DMS114 treated with DMSO at 0.1 percent for 48 hours (cell line): ENCODE measurements around the gene AMBRA1.
"Not testable (repeated sequence)": the region's sequence is repeated elsewhere in the genome, so short reads cannot be mapped to it uniquely, and the experiment has no call there.

ENCODE experiments used
- DNase-seq: peaks from one replicate; lab custom pipeline; 2025; ENCODE audit not compliant: unreplicated experiment; lab: John Stamatoyannopoulos, UW

AMBRA1 gene

GRCh38 chr11:46373787-46374740 is 219.8 kb downstream of the AMBRA1 start:
- DNase-seq: no peak

DNA sequence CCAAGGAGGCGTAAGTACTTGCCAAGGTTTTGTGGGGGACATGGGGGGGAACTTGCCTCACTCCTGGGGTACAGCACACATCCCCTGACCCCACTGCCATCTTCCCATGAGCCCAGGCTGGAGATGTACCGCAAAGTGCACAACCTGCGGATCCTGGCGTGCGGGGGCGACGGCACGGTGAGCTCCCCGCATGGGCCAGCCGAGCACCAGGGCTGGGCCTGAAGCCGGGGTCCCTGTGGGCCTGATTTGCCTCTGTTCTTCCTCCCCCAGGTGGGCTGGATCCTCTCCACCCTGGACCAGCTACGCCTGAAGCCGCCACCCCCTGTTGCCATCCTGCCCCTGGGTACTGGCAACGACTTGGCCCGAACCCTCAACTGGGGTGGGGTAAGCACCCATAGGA is 221.3 kb downstream of the AMBRA1 start:
- not testable (repeated sequence) for DNase-seq

GRCh38 chr11:46372086-46372485 is 221.7 kb downstream of the AMBRA1 start:
- DNase-seq: no peak

DNA sequence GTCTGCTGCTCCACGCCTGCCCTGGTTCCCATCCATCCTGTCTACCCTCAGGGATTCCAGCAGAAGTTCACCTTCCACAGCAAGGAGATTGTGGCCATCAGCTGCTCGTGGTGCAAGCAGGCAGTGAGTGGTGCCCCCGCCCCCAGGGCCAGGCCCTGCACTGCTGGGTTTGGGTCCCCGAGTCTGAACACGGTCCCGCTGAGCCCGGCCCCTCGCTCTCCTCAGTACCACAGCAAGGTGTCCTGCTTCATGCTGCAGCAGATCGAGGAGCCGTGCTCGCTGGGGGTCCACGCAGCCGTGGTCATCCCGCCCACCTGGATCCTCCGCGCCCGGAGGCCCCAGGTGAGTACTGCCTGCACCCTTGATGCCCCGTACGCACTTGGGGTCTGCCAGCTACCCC is 222.6 kb downstream of the AMBRA1 start:
- not testable (repeated sequence) for DNase-seq

DNA sequence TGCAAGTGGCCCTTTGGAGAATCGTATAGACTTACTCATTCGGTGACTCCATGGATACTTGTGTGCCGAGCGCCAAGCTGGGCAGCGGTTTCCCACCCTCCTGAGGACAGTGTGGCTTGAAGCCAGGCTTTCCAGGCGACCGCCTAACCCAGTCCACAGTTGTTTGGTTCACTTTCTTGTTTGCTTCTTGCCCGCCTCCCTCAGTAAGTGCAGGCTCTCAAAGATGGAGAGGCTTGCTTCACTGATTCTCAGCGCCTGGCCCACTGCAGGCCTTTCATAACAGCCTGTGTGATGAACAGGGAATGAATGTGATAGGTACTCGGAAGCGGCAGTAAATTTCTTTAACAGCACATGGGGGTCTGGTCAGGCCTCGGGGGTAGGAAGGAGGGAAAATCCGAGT is 223.6 kb downstream of the AMBRA1 start:
- no peak for DNase-seq

DNA sequence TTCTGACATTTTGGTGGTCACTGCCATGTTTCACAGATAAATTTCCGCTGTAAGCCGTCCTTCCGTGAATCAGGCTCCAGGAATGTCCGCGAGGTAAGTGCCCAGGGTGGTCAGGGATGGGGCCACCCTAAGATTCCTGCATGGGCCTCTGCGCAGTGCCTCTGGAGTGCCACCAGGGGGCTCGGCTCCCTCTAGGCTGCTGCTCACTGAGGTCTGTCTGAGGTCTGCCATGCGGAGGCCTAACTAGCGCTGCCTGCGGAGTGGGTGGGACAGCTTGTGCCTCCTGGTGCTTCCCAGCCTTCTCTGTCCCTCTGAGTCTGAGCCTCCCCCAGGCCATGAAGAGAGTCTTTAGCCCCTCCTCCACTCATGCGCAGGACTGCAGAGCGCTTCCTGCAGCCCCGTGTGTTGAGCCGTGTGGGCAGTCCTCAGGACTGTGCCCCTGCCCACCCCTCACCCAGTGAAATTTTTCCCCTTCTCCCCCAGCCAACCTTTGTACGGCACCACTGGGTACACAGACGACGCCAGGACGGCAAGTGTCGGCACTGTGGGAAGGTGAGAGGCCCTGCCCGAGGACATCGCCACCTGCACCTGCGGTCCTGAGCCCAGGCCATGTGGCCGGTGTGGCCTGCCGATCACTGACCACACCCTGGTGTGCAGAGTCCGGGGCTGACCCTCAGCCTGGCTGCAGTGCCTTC is 224.2 kb downstream of the AMBRA1 start:
- peak; percentile 54 for DNase-seq

DNA sequence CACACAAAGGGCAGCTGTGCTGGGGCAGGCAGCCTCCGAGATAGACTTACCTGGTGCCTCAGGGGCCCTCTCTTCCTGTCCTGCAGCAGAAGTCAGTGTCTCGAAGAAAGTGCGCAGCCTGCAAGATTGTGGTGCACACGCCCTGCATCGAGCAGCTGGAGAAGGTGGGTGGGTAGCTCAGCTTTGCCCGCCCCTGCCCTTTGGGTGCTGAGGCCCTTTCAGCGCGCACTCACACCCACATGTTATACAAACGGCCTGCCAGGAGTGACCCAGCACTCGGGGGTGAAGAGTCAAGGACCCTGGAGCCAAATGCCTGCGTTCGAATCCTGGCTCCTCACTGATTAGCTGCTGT is 225.9 kb downstream of the AMBRA1 start:
- DNase-seq: no peak

DNA sequence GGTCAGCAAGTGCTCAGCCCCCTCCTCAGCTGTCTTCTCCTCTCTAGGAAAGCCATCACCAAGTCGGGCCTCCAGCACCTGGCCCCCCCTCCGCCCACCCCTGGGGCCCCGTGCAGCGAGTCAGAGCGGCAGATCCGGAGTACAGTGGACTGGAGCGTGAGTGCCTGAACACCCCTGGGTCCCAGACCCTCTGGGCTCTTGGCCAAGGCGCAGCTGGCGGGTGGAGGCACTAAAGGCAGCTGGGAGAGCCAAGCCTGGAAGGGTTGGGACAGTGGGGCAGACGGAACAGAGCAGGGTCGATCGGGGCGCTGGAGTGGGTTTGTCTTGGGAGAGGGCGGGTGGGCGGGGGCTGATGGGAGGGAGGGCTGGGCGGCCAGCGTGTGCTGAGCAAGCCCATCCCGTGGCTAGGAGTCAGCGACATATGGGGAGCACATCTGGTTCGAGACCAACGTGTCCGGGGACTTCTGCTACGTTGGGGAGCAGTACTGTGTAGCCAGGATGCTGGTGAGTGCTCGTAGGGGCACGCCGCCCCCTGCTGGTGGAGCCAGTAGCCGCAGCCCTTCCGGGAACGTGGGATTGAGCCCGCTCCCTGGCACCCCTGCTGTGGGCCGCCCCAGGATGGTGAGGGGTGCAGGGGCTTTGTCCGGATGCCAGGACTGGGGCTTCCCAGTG is 226.4 kb downstream of the AMBRA1 start:
- peak; percentile 7 for DNase-seq

- DNase-seq: no peak
These were observed 227.1 kb downstream of the AMBRA1 start for GRCh38 chr11:46366661-46367161.

- no peak for DNase-seq
These were observed 227.6 kb downstream of the AMBRA1 start for GRCh38 chr11:46366260-46366659.

DNA sequence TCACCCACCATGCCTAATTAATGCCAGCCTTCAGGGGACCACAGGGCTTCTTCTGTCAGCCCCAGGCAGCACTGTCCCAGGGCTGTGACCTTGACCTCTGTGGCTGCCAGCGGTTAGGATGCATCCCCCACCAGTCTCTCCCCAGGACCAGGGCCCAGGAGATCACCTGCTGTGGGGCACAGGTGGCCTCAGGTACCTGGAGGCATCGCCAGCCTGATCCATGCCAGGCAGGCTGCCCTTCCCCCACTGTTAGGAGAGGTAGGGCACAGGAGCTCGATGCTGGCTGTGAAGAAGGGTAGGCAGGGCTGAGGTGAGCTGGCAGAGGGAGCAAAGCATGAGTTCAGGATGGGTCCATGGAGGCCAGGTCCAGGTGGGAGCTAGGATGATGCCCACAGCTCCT is 229.0 kb downstream of the AMBRA1 start:
- no peak for DNase-seq

DNA sequence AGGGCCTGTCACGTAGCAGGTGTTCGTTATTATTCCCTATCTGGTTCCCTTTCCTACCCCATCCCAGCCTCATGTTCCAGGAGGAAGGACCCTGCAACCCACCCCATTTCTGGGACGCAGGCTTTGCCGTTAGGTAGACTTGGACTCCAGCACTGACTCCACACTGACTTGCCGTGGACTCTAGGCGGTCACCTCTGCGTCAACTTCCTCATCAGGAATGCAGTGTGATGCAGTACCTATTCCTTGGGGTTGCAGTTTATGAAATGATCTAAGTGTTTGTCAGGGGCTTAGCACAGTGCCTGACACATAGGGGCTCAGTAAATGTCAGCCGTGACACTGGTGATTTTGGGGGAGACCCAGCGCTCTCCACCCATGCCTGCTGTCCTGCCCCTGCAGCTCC is 229.8 kb downstream of the AMBRA1 start:
- no peak for DNase-seq

DNA sequence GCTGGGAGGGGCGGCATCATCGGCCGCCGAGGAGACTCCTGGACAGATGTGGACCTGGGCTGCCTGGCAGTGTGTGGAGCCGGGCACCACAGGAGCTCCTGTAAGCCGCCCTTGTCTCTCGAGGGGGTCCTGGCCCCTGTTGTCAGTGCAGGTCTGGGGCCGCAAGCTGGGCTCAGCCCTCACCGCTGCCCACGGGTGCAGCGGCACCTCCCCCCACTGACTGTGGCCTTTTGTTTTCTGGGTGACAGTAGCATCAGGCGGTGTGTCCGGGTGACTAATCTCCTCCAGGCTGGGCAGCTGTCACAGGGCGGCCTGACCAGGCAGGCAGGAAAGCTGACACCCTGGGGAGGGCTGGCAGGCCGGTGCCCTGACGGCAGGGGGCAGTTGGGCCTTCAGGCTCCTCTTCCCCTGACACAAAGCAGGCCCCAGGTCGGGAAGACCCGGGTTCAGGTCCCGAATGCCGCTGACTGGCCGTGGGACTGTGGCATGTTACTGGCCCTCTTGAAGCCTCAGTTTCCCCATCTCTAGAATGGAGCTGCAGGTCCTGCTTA is 230.3 kb downstream of the AMBRA1 start:
- DNase-seq: no peak

- DNase-seq: no peak
These were observed 230.8 kb downstream of the AMBRA1 start for GRCh38 chr11:46363031-46363407.

DNA sequence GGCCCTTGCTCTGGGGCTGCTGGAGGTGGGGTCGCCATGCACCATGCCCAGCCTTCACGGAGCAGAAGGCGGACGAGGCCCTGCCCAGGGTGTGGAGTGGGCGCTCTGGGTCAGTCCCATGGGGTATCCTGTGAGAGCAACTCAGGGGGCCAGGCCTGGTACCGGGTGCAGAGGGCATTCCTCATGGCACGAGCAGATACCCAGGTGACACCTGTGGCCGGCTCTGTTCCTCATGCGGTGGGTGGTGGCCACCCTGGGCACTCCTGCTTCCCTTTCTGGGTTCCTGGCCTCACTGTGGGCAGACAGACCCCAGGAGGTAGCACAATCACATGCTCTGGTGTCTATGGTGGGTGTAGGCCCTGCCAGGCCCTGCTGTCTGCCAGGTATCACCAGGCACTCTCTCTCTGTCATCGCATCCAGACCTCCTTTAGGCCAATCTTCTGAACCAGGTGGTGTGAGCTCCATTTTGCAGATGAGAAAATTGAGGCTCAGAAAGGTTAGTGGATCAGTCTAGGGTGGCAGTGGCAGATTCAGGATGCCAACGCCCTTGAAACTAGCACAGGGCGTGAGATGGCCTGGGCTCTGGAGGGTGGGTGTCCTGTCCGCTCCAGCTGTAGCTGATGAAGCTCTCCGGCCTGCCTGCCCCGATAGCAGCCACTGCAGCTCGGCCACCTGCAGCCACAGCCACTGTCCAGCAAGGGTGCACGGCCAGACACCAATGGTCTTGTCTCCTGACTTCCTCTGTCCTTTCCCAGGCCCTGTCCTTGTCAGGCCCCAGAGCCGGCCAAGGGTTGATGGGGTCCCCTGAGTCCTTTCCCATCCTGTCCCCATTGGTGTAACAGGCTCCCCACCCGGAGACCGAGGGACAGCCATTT is 231.4 kb downstream of the AMBRA1 start:
- no peak for DNase-seq

DNA sequence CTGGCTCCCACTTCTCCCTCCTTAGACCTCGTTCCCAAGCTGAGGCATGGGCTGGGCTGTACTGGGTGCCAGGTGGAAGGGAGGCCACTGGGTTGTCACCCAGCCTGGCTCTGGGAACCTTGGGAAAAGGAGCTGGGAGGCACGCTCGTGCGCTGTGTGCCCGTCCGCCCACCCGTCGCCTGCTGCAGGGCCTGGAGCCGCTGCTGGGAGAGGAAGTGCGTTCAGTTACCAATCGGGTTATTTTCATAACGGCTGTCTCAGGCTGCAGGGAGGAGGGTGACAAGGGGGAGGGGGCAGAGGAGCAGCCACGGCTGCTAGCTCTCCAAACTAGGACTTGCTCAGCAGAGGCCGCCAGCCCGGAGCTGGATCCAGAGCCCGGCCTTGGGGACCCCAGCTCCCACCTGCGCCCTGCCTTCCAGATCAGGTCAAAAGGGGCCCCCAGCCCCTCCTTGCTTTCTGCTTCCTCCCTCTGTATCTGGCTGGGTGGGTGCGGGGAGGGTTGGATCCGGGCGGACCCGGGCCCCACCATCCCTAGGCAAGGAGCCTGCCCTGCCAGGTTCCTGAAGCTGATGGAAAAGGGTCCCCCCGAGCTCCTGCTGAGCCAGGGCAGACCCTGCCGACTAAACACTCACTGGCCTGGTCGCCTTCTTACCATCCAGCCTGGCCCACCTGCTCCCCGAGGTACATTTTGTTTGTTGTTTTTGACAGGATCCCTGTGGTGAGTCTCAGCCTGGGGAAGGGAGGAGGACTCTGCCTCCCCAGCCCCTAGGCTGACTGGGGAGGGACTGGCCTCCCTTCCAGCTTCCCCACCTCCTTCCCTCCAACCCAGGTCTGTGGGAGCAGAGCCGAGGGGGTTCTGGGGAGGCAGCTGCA is 232.3 kb downstream of the AMBRA1 start:
- DNase-seq: no peak

GRCh38 chr11:46360878-46361277 is 232.9 kb downstream of the AMBRA1 start:
- no peak for DNase-seq

DNA sequence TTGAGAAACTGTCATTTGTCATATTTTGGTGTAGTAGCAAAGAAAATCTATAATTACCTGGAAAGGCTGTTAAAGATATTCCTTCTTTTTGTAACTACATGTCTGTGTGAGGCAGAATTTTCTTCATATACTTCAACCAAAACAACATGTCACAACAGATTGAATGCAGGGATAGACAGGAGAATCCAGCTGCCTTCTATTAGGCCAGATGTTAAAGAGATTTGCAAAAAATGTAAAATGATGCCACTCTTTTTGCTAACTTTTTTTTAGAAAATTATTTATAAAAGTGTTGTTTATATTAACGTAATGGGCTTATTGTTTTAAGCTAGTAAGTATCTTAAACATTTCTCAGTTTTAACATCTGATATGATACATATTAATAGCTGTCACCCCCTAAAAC is 233.9 kb downstream of the AMBRA1 start:
- no peak for DNase-seq

GRCh38 chr11:46357483-46357936 is 236.3 kb downstream of the AMBRA1 start:
- DNase-seq: no peak
